HG03565 (cell line): ENCODE results near the gene TPGS1.
A peak's percentile ranks its signal among the peaks of the same experiment; 100 is the strongest.
"Not testable (repeated sequence)": the region's sequence is repeated elsewhere in the genome, so short reads cannot be mapped to it uniquely, and the experiment has no call there.

Source experiments
- ATAC-seq: cut with Tn5 transposase; IDR thresholded peaks from one replicate; pipeline ENCODE4 v1.9.1; 2021; ENCODE audit warnings: mild to moderate bottlenecking, moderate library complexity; ENCODE audit not compliant: unreplicated experiment

TPGS1 gene

GRCh38 chr19:475360-475759 is 31.9 kb upstream of the TPGS1 start:
- no peak for ATAC-seq

- no peak for ATAC-seq
Observed at GRCh38 chr19:478236-478903, 28.9 kb upstream of the TPGS1 start.

GRCh38 chr19:478976-479375 is 28.3 kb upstream of the TPGS1 start:
- no peak for ATAC-seq

GRCh38 chr19:480016-480855 is 27.1 kb upstream of the TPGS1 start:
- no peak for ATAC-seq

GRCh38 chr19:481100-481499 is 26.2 kb upstream of the TPGS1 start:
- not testable (repeated sequence) for ATAC-seq

GRCh38 chr19:482186-483041 is 24.9 kb upstream of the TPGS1 start:
- no peak for ATAC-seq

GRCh38 chr19:483332-484072 is 23.8 kb upstream of the TPGS1 start:
- no peak for ATAC-seq

- ATAC-seq = no peak
Observed at GRCh38 chr19:484494-484893, 22.8 kb upstream of the TPGS1 start.

GRCh38 chr19:485077-485476 is 22.2 kb upstream of the TPGS1 start:
- ATAC-seq = no peak

GRCh38 chr19:485583-486236 is 21.6 kb upstream of the TPGS1 start:
- no peak for ATAC-seq

- peak; percentile 86 for ATAC-seq
Observed at GRCh38 chr19:488505-489417, 18.5 kb upstream of the TPGS1 start.

- ATAC-seq = no peak
Observed at GRCh38 chr19:489418-490196, 17.7 kb upstream of the TPGS1 start.

GRCh38 chr19:491146-491741 is 16.1 kb upstream of the TPGS1 start:
- ATAC-seq = no peak

GRCh38 chr19:492091-492531 is 15.2 kb upstream of the TPGS1 start:
- no peak for ATAC-seq

- no peak for ATAC-seq
Observed at GRCh38 chr19:493391-494170, 13.7 kb upstream of the TPGS1 start.

GRCh38 chr19:494171-495080 is 12.9 kb upstream of the TPGS1 start:
- ATAC-seq = no peak
